GM21825 (cell line): ENCODE results near the gene FBXL4.

Experiments
- ATAC-seq: cut with Tn5 transposase; IDR thresholded peaks from one replicate; pipeline ENCODE4 v1.9.1; 2021; ENCODE audit warnings: mild to moderate bottlenecking, moderate library complexity; ENCODE audit not compliant: unreplicated experiment

The FBXL4 gene

DNA sequence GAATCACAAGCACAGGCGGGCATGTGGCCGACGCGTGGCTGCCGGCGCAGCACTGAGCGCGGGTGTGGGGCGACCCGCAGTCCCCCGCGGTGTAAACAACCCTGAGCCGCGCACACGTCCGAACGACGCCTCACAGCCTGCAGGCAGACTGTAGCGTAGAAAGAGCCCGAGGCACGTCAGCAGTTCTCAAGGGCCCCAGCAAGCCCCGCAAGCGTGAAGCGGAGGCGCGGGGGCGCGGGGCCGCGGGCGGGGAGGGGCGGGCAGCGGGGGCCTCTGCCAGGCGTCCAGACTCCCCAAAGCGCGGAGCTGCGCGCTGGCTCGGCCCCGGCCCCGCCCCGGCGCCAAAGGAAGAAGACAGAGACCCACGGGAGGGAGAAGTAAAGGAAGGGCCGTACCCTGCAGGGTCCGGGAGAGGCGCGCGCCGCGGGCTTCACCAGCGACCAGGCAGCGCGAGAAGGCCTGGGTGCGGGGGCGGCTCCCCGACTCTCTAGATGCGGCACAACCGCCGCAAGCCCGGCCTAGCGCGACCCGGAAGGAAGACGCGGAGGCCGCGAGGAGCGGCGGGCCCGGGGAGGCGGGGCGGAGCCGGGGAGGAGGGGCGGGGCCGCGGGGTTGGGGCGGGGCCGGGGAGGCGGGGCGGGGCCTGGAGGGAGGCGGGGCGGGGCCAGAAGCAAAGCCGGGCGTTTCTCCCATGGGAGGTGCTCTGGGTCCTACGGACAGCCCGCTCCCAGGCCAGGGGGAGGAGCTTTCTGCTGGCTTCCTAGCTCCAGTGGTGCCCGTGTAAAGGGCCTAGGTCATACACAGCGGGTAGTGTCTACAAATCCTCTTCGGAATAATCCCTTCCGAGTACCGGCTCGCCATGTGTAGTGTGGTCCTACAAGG is at the start of gene FBXL4:
TSS of gene FBXL4 (minus strand) at position 536 of the 882 bp plus-strand sequence. CDS start 20,958 bp downstream, outside the sequence.
- ATAC-seq = peak; percentile 86

DNA sequence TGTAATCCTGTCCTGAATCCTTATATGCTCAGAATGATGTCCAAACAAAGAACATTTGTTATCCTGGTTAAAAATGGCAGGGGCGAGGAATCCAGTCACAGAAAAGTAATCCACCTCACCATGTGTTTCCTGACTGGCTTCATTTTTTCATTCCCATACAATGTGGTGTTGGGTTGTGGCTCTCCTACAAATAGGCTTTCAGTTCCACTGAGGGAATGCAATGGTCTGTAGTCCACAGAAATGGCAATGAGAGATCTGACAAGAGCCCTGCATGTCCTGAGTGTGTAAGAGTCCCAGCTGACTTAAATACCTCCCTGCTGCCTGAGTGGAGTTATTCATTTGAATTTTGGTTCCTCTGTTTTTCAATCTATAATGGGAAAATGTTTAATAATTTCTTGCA is 47.4 kb upstream of the FBXL4 start:
- ATAC-seq = no peak

DNA sequence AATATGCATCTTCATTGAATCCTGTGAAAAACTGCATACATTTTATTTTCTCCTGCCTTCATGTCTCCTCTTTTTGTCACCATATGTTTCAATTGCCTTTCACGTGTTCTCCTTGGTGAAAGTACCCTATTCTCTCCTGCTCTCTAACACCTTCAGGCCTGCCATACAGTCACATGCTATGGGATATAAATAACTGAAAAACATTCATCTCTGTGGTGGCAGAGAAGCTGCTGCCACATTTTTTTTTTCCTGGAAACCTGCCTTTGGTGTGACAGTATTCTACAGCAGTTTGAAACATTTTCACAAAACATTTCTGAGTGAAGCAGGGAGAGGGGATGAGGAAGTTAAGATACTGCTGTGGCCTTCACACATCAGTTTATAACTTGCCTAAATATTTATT is 44.8 kb upstream of the FBXL4 start:
- no peak for ATAC-seq

DNA sequence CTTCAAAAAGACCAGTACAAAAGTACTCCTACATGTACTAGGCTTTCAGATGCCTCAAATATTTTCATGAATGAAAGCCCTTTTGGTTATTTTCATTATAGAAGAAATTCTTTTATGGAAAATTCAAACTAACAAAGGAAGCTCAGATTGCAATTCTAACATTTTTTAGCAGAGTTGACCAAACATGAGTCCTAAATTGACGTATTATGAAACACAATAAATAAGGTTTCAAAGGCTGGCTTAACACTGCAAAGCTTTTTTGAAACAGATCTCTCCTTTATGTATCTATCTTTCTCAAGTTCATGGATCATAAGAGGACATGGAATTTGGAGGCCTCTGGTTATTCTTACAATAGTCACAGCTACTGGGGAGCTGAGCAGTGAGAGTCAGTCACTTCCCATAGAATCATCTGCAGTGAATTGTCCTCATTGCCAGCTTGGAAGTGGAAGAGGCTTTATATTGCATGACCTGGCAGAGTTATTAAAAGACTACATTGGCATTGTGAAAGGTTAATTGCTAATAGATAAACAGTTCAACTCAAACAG is 38.4 kb upstream of the FBXL4 start:
- ATAC-seq = no peak

DNA sequence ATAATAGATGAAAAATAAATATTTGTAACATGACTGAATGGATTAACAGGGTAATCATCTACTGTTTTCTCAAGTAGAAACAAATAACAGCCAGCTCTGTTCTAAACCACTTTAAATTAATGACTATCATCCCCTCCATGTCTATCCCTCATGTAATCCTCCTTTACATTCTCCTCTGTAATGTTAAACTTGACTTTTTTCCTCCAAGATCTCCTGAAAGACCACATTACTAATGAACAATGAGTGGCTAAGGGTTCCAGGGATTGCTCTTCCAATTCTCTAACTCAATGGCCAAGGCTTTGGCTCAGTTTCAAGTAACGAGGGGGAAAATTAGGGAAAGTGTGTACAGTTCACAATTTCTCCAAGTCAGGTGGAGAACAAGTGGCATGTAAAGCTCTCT is 37.6 kb upstream of the FBXL4 start:
- ATAC-seq = no peak

DNA sequence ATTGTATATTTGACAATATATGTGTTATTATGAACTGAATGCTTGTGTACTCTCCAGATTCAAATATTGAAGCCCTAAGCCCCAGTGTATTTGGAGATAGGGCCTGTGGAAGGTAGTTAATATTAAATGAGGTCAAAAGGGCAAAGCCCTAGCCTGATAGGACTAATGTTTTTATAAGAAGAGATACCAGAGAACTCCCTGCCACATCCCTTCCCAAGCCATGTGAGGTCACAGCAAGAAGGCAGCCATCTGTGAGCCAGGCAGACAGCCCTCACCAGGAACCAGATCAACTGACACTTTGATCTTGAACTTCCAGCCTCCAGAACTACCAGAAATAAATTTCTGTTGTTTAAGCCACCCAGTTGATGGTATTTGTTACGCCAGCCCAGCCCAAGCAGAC is 36.4 kb upstream of the FBXL4 start:
- no peak for ATAC-seq

DNA sequence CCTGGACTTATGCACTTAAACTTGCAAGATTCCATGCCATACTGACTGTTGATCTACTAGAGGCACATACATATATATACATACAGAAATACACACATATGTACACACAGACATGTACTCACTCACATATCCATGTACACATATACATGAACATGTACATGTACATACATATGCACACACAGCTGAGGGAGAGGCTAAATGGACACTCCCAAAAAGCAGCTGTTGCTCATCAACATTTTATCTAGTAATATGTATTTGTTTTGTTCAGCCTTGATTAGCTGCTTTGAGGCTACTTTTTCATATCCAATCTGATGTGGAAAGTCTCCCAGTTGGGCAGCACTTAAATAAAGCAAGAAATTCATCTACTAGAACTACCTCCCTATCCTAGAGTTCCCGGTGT is 33.7 kb upstream of the FBXL4 start:
- ATAC-seq = no peak

DNA sequence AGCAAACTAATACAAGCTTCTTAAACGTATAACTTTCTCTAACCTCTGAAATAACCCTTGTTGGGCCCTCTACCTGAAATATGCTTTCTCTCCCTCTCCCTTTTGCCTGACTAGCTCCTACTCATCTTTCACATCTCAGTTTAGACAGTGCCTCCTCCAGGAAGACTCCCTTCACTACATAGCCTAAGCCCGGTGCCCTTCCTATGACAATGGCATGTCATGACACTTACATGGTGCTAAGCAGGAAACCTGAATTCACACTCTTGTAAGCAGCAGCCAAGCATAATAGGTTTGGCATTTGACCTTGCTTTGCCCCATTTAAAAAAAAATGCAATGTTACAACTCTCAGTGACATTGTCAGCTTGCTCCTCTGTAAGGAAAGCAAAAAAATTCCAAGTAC is 33.1 kb upstream of the FBXL4 start:
- ATAC-seq = no peak

DNA sequence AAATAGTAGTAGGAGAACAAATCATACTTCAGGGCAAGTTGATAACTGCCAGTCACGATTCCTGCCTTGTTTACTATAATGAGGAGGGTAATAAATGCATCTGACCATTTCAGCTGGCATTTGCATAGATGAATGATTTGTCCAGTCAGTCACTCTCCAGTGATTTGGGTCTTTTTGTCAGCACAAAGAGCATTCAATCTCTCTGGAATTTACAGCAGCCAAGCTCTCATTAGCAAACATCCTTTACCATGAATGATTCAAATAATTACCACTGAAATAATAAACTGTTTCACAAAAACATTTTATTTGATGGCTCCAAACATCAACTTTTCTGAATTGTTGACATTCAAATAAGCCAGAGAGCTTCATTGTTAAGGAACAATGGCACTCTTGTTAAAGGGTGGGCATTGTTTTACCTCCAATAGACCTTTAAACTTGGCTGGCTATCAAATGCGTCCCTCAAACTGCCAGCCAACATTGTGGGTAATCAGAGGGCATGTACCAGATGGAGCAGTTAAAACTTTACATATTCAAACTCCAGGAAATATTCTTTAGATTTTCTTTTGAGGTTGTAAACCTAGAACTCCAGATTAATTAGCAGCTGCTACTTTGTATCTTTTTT is 30.0 kb upstream of the FBXL4 start:
- no peak for ATAC-seq

DNA sequence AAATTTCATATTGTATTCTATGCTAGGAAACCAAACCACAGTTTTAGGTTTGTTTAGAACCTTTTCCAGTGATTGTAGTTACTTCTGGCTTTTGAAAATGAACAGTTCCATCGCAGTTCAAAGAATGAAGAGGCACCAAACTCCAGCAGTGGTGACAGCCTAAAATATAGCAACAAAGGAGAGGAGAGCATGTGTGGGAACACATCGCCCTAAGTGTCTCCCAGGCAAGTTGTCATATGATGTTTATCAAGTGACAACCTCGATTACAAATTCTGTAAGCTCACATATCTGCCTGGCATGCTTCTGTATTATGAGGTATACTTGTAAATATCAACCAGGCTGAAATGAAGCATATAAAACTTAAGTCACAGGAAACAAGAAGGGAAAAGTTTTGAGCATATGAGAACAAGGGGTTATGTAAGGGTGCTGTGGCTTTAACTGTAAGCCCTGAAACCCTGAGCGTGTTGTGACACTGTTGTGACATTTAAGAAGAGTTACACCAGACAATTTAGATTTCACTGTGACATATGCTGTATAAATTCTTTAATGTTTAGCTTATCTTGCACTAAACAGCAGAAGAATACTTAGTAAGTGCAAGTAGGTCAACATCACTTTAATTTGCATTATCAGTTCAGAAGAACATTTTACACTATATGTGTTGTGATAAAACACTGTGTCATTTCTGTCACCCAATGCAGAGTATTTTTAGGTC is 29.1 kb upstream of the FBXL4 start:
- ATAC-seq = no peak

DNA sequence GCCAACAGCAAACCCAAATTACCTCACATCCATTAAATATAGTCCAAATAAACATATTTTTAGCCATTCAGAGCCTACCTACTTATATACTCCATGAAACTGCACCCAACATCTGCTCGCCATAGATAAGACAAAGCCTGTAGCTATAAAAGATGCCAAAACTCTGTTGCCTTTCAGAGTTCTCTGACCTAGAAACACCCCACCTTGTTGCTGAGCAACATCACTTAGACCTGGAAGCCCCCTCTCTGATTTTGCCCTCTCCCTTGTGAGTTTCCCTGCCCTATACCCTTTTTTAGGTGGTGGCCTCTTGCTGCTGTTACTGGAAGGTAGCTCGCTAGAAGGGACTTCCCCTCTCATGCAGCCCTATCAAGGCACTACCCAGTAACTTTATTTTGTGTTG is 27.7 kb upstream of the FBXL4 start:
- no peak for ATAC-seq

DNA sequence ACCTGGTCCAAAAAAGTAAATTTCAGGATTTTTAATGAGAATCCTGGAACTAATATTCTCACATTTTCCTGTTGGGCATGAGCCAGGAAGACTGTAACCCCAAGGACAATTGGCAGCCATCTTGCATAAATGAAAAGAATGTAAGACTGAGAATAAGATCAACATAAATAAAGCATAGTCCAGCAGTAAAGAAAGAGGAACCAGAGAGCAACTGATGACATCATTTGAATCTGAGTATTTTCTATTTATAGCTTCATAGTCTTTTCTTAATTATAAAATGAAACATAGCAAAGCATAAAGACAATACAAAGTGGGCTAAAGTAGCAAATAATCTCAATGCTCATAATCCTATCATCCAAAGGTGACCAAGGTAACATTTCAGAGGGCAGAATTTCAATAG is 26.6 kb upstream of the FBXL4 start:
- ATAC-seq = no peak

DNA sequence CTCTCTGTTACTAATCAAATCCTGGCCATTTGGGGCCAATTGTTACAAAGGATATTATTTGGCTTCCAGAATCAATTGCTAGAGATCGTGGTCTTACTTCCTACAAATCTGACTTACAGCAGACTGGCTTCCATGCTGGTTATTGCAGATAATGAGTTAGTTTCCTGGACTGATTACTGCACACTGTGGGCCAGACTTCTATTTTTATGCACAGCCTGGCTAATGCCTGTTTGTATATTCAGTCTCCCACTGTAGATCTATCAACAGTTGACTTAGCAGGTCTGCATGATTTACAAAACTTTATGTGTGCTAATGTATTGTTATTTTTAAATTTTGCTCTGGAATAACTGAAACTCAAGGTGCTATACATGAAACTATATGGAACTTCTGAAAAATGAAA is 25.8 kb upstream of the FBXL4 start:
- no peak for ATAC-seq

DNA sequence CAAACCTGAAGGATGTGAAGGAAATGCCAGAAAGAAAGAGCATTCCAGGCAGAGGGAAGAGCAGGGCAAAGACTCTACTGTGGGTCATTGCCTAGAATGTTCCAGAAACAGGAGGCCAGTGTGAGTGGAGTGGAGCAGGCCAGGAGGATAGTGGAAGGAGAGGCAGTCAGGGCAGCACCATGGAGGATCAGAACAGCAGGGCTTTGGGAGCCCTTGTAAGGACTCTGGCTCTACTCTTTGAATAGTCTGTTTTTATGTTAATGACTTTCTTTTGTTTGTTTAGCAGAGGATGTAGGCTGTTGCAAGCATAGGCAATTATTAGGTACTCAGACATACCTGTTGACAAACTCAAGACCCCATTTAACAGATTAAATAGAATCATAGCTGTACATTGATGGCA is 23.6 kb upstream of the FBXL4 start:
- ATAC-seq = no peak

DNA sequence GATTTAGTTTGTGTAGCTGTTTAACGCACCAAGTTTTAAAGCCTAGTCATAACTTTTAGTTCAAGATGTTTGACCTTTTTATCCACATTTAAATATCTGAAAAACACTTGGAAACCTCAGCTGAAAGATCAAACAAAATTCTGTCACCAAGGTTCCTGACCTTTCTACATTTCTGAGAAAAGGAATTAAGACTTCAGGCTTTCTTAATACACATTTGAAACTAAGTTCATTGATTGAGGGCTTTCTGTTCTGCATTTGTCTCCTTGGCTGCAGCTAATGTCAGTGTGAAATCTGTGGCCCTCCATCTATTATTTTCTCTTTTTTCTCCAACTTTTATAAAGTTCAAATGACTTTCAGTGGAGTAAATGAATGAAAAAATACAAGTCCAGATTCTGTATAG is 22.7 kb upstream of the FBXL4 start:
- ATAC-seq = no peak

DNA sequence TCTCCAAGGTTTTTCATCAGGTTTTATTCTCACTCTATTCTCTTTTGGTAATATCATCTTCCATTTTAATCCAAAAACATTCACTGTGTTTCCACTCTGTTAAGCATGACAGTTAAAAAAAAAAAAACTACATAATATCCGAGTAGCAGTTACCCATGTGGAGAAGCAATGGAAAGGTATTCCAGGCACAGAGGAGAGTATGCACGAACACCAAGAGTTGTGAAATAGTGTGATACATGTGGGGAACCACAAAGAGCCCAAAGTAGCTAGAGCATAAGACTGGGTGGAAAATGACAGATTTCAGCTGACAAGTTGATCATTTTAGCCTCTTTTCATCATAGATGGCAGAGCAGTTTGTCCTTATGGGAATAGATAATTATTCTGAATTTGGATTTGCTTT is 19.9 kb upstream of the FBXL4 start:
- ATAC-seq = no peak

DNA sequence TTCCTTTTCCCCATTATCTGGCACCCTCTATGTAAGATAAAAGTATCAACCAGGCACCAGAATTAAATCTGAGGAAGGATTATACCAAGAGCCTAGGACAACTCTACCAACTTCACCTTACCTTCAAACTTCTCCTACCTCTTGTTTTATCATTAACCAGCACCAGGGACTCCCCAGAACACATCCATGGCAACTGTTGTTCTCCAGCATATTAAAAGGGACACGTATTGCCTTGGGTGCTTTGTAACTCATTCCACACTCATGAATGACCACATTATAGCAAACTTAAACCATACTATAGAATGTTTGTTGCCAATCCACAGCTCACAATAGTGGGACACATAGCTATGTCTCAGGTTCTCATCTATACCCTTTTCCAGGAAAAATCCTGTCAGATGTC is 11.9 kb upstream of the FBXL4 start:
- no peak for ATAC-seq

DNA sequence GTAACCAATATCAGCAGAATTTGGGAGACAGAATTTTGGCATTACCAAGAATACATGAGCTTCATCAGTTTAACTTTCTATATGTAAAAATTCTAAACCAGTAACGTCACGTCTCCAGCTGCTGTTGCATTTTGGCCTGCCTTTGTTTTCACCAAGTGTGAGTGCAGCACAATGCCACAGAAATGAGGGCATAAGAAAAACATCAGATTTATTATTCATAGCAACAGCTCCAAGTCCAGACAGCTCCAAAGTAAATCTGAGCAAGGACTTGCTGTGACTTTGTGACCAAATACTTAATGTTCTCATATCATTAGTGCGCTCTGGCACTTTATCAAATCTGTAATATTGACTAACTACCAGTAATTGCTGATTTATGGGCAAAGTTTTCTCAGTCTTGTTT is 11.0 kb upstream of the FBXL4 start:
- no peak for ATAC-seq

DNA sequence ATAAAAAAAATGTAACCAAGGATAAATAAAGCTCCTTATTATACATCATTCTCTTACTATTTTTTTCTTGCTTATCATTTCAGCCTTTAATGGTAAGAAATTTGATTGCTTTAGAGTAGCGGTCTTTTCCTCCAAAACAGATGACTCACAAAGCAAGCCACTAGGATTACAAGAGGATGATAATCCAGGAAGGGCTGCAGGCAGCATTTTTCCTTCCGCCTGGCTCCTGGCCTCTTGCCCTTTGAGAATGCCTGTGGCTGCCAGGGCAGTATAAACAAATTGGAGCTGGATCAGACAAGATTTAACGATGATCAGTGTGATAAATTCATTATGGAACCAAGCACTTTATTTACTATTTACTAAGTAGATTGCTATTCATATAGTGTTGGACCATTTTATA is 9.7 kb upstream of the FBXL4 start:
- no peak for ATAC-seq

DNA sequence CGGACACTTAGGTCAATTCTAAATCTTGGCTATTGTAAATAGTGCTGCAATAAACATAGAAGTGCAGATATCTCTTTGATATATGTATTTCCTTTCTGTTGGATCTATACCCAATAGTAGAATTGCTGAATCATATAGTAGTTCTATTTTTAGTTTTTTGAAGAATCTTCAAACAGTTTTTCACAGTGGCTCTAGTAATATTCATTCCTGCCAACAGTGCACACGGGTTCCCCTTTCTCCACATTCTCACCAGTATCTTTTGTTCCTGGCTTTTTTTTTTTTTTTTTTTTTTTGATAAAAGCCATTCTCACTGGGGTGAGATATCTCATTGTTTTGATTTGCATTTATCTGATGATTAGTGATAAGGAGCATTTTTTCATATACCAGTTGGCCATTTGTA is 1.8 kb upstream of the FBXL4 start:
- ATAC-seq = no peak

DNA sequence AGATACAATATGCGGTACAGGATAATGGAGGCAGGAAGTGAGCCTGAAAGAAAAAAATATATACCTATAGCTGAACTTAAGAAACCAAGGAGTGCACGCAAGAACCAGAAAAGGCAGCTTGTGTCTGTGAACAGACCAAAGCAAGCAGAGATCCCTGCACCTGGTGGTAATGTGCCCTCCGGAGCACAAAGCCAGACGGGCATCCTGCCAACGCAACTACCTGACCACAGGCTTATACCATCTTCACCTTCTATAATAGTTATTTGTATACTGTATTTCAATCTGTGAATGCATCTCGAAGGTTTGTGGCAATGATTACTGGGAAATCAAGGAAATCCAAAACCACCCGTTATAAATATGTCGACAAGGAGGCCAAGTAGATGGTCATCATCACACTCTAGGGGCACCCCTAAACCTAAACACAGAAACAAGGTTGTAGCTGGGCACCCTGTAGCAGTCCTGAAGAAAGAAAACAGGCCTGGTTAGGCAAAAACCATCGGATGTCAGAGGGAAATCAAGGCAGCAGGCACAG is 801 bp downstream of the FBXL4 start:
- peak; percentile 24 for ATAC-seq
